PC-9 (cell line): ENCODE results near the gene ERCC4. TPM values are rescaled to one million over a fixed set of nuclear protein-coding genes. Genes with fewer than 3 reads are reported as not detected.

Experiments used
- BruUV-seq: library from RNA; stranded (reverse); fragments of 400-500 nt; replicated peaks from 2 replicates; lab custom pipeline; 2021; lab: Mats Ljungman, UMichigan
- CTCF ChIA-PET: fragments of 300-600 bp; sonication (Branson Sonifier 250); formaldehyde crosslinking; loops from one replicate; lab custom pipeline; 2022; ENCODE audit warnings: antibody characterized with exemption; lab: Charles Lee
- POLR2A ChIA-PET: fragments of 300-600 bp; sonication (Branson Sonifier 250); formaldehyde crosslinking; loops from one replicate; lab custom pipeline; 2022; ENCODE audit warnings: antibody characterized with exemption; ENCODE audit not compliant: unreplicated experiment; lab: Charles Lee
- DNase-seq, 2 experiments: peaks; one replicate each; pipeline versions ENCODE4 v3.0.0 to v3.0.0-alpha.2; 2015 to 2022; ENCODE audit warnings: mixed read lengths in 1 of 2
- H2AFZ ChIP-seq: fragments of 200-600 bp; sonication (generic); 2 replicates; pipeline ENCODE4 v1.8.1; 2017; ENCODE audit warnings: antibody characterized with exemption
- H3F3A ChIP-seq: fragments of 200-600 bp; sonication (generic); 2 replicates; pipeline ENCODE4 v1.8.1; 2017; ENCODE audit warnings: antibody characterized with exemption, mild to moderate bottlenecking, low read depth; ENCODE audit not compliant: insufficient read depth
- H3K27ac ChIP-seq: fragments of 200-600 bp; sonication (generic); 2 replicates; pipeline ENCODE4 v1.6.1; 2016; ENCODE audit warnings: mixed run types
- H3K27me3 ChIP-seq: fragments of 200-600 bp; sonication (generic); 2 replicates; pipeline ENCODE4 v1.6.1; 2016; ENCODE audit warnings: low read depth, mixed run types; ENCODE audit not compliant: insufficient read depth
- H3K36me3 ChIP-seq: fragments of 200-600 bp; sonication (generic); 2 replicates; pipeline ENCODE4 v1.6.1; 2016; ENCODE audit warnings: low read depth, mixed run types
- H3K4me1 ChIP-seq: fragments of 200-600 bp; sonication (generic); replicated peaks from 2 replicates; pipeline ENCODE4 v1.6.1; 2016; ENCODE audit warnings: mixed run types; ENCODE audit not compliant: insufficient read depth
- H3K4me2 ChIP-seq: fragments of 200-600 bp; sonication (generic); 2 replicates; pipeline ENCODE4 v1.6.1; 2017; ENCODE audit warnings: mixed run types
- H3K4me3 ChIP-seq: fragments of 200-600 bp; sonication (generic); 2 replicates; pipeline ENCODE4 v1.6.1; 2016; ENCODE audit warnings: mixed run types
- H3K79me2 ChIP-seq: fragments of 200-600 bp; sonication (generic); 2 replicates; pipeline ENCODE4 v1.6.1; 2017; ENCODE audit warnings: low read depth, mixed run types
- H3K9me2 ChIP-seq: fragments of 200-600 bp; sonication (generic); 2 replicates; pipeline ENCODE4 v1.8.1; 2017; ENCODE audit warnings: mild to moderate bottlenecking; ENCODE audit not compliant: insufficient read depth
- H3K9me3 ChIP-seq: fragments of 200-600 bp; sonication (generic); 2 replicates; pipeline ENCODE4 v1.8.1; 2016; ENCODE audit warnings: low read depth; ENCODE audit not compliant: insufficient read depth
- H4K20me1 ChIP-seq: fragments of 200-600 bp; sonication (generic); 2 replicates; pipeline ENCODE4 v1.8.1; 2017; ENCODE audit not compliant: insufficient read depth
- CTCF ChIP-seq: fragments of 200-600 bp; sonication (generic); conservative IDR thresholded peaks from 2 replicates; pipeline ENCODE4 v1.6.1; 2017; ENCODE audit warnings: mixed run types, antibody characterized with exemption, mild to moderate bottlenecking, moderate library complexity
- EZH2 ChIP-seq: fragments of 200-600 bp; sonication (generic); IDR thresholded peaks from 2 replicates; pipeline ENCODE4 v1.8.0; 2017; ENCODE audit warnings: antibody characterized with exemption, low read depth
- intact Hi-C: fragments of 100-400 bp; cut with micrococcal nuclease; formaldehyde crosslinking; loops from one replicate; pipeline ENCODE4 v1.10.0; 2022; ENCODE audit not compliant: unreplicated experiment
- total RNA-seq: library from RNA; stranded (reverse); gene quantifications from 2 replicates; pipeline ENCODE4 v1.2.3, GENCODE V29; 2021

The ERCC4 gene
- total RNA-seq, 1 experiment from 2014 or later, result 17.4 TPM

- Histone ChIP-seq H3K36me3 (no peaks in the 10 kb centered on the region), H4K20me1 (no peaks in the 10 kb centered on the region), H3K9me2 (no peaks in the 10 kb centered on the region), H3K9me3 (no peaks in the 10 kb centered on the region), H2AFZ (no peak overlapping the region), H3K27me3 (peaks cover 33% of the 10 kb centered on the region), H3K79me2 (no peaks in the 10 kb centered on the region), H3K4me2 (no peak overlapping the region), H3K4me3 (no peak overlapping the region), H3K4me1 (no peaks in the 10 kb centered on the region), H3F3A (no peaks in the 10 kb centered on the region), H3K27ac (no peak overlapping the region)
- ChIA-PET CTCF (no interaction called here), POLR2A (no interaction called here)
- intact Hi-C loops, result no loop called here
- no peak for DNase-seq
- BruUV-seq, result no TSS peak
- TF ChIP-seq EZH2 (no peak), CTCF (no peak)
Observed at GRCh38 chr16:13898233-13898632, 21.7 kb upstream of the ERCC4 start.

- Histone ChIP-seq H4K20me1 (no peaks in the 10 kb centered on the region), H3K79me2 (no peaks in the 10 kb centered on the region), H3K9me3 (no peaks in the 10 kb centered on the region), H3K27me3 (peaks cover 9% of the 10 kb centered on the region; the same call in 1 of the 2 replicates), H2AFZ (no peak overlapping the region), H3K36me3 (no peaks in the 10 kb centered on the region), H3K9me2 (no peaks in the 10 kb centered on the region), H3K4me1 (no peaks in the 10 kb centered on the region), H3K27ac (no peak overlapping the region), H3F3A (no peaks in the 10 kb centered on the region), H3K4me2 (no peak overlapping the region), H3K4me3 (no peak overlapping the region)
- intact Hi-C loops, result no loop called here
- ChIA-PET CTCF (no interaction called here), POLR2A (no interaction called here)
- BruUV-seq, result no TSS peak
- TF ChIP-seq EZH2, result no peak
- TF ChIP-seq CTCF, result no peak
- no peak for DNase-seq
Observed at GRCh38 chr16:13902052-13902451, 17.9 kb upstream of the ERCC4 start.

GRCh38 chr16:13902677-13903076 is 17.3 kb upstream of the ERCC4 start:
- Histone ChIP-seq H2AFZ (no peak overlapping the region), H3K27me3 (peaks cover 15% of the 10 kb centered on the region; the same call in 1 of the 2 replicates), H3K27ac (no peak overlapping the region), H3K9me2 (no peaks in the 10 kb centered on the region), H3K4me1 (no peaks in the 10 kb centered on the region), H3K36me3 (no peaks in the 10 kb centered on the region), H3K4me3 (no peak overlapping the region), H3F3A (no peaks in the 10 kb centered on the region), H3K9me3 (no peaks in the 10 kb centered on the region), H4K20me1 (no peaks in the 10 kb centered on the region), H3K4me2 (no peak overlapping the region), H3K79me2 (no peaks in the 10 kb centered on the region)
- DNase-seq, result no peak
- TF ChIP-seq EZH2 (no peak), CTCF (no peak)
- ChIA-PET POLR2A (no interaction called here), CTCF (interaction anchor here (0.9 kb wide), 1 partner anchor 17 kb away, joined by 5 read pairs; the partner anchor contains the start of gene ERCC4)
- BruUV-seq, result no TSS peak
- intact Hi-C loops, result no loop called here
